Natural killer cell (primary cell): Measurements from ENCODE around the gene PLCH2. TPM values are rescaled to one million over a fixed set of nuclear protein-coding genes. Genes with fewer than 3 reads are reported as not detected.

Source experiments
- ATAC-seq, 3 donors: fragments of 150-1000 bp in 2 of 3; fragments of 200-7000 bp in 1 of 3; cut with Tn5 transposase; 1 replicate in 1 of 3; 2 replicates in 2 of 3; pipeline ENCODE4 v1.10.0; 2021; ENCODE audit warnings: mild to moderate bottlenecking in 2 of 3, moderate library complexity in 2 of 3
- DNase-seq, 2 donors: peaks; one replicate each; pipeline versions ENCODE4 v3.0.0 to v3.0.0-alpha.2; 2013 to 2021; ENCODE audit warnings: mixed read lengths in 1 of 2
- H3K27ac ChIP-seq: one replicate; pipeline ENCODE4 v1.5.1; 2013; ENCODE audit warnings: mild to moderate bottlenecking, low read length
- H3K27me3 ChIP-seq: one replicate; pipeline ENCODE4 v1.6.1; 2013; ENCODE audit warnings: low read length; ENCODE audit not compliant: control insufficient read depth, insufficient read depth
- H3K36me3 ChIP-seq: one replicate; pipeline ENCODE4 v1.6.1; 2013; ENCODE audit warnings: low read length; ENCODE audit not compliant: control insufficient read depth, insufficient read depth
- H3K4me1 ChIP-seq: one replicate; pipeline ENCODE4 v1.6.1; 2013; ENCODE audit warnings: low read length; ENCODE audit not compliant: control insufficient read depth, insufficient read depth
- H3K4me3 ChIP-seq: one replicate; pipeline ENCODE4 v1.5.1; 2013; ENCODE audit warnings: low read length
- H3K9me3 ChIP-seq: one replicate; pipeline ENCODE4 v1.6.1; 2013; ENCODE audit warnings: low read length; ENCODE audit not compliant: control insufficient read depth, insufficient read depth
- H3K27ac Mint-ChIP-seq, 2 donors: one replicate each; pipeline ENCODE4 v1.8.0; 2022; ENCODE audit warnings: mild to moderate bottlenecking in 2 of 2, mixed read lengths in 2 of 2, moderate library complexity in 1 of 2
- H3K27me3 Mint-ChIP-seq, 2 donors: one replicate each; pipeline ENCODE4 v1.8.0; 2022; ENCODE audit warnings: low read depth in 2 of 2, mixed read lengths in 2 of 2
- H3K36me3 Mint-ChIP-seq: one replicate; pipeline ENCODE4 v1.8.0; 2022; ENCODE audit warnings: mixed read lengths
- H3K4me1 Mint-ChIP-seq, 2 donors: one replicate each; pipeline ENCODE4 v1.8.0; 2022; ENCODE audit warnings: mixed read lengths in 2 of 2
- H3K4me3 Mint-ChIP-seq: one replicate; pipeline ENCODE4 v1.8.0; 2022; ENCODE audit warnings: mild to moderate bottlenecking, moderate library complexity, mixed read lengths
- H3K9me3 Mint-ChIP-seq, 2 donors: one replicate each; pipeline ENCODE4 v1.8.0; 2022; ENCODE audit warnings: mixed read lengths in 2 of 2
- CTCF ChIP-seq: fragments of 200-600 bp; IDR thresholded peaks from one replicate; pipeline ENCODE4 v1.8.0; 2022; ENCODE audit warnings: antibody characterized with exemption
- WGBS: methylation state at CpG from one replicate; pipeline ENCODE4 v1.1.7; 2013; ENCODE audit warnings: missing lambda C conversion rate; ENCODE audit not compliant: insufficient coverage; 5-methylcytosine and 5-hydroxymethylcytosine counted together
- intact Hi-C: fragments of 100-400 bp; cut with micrococcal nuclease; formaldehyde crosslinking; loops from one replicate; pipeline ENCODE4 v1.14.2; 2022
- total RNA-seq, 4 donors: library from RNA; stranded (reverse); fragments of 120-200 nt in 1 of 4; gene quantifications; one replicate each; pipeline versions ENCODE4 v1.2.3 to v1.2.4, GENCODE V29; 2013 to 2022

Gene PLCH2
- total RNA-seq, 3 donors from 2014 or later (not counting 1 experiment from before 2014, with no cell fraction given) = 77.1 to 116 (median 106) TPM

GRCh38 chr1:2466958-2467554 is 9.0 kb upstream of the PLCH2 start:
- H3K36me3 Mint-ChIP-seq = no peaks in the 10 kb centered on the region
- peaks cover 34% of the 10 kb centered on the region for H3K4me1 ChIP-seq
- no peak overlapping the region for H3K27ac Mint-ChIP-seq
- H3K4me3 Mint-ChIP-seq = no peak overlapping the region
- H3K9me3 ChIP-seq = no peaks in the 10 kb centered on the region
- no peaks in the 10 kb centered on the region for H3K36me3 ChIP-seq
- intact Hi-C loops = no loop called here
- H3K27me3 ChIP-seq = no peaks in the 10 kb centered on the region
- peaks cover 0 to 21% of the 10 kb centered on the region in 2 donors for H3K4me1 Mint-ChIP-seq
- WGBS = 9% methylated on average over 30 of the region's 30 CpGs
- H3K27ac ChIP-seq = no peak overlapping the region
- H3K27me3 Mint-ChIP-seq = no peaks in the 10 kb centered on the region
- ATAC-seq (peak; percentile 47 to 90 (median 57)), DNase-seq (peak; percentile 45 to 46)
- H3K4me3 ChIP-seq = no peak overlapping the region
- H3K9me3 Mint-ChIP-seq = no peaks in the 10 kb centered on the region
- no peak for TF ChIP-seq CTCF

GRCh38 chr1:2468041-2468472 is 8.0 kb upstream of the PLCH2 start:
- Histone ChIP-seq H3K27me3 (no peaks in the 10 kb centered on the region), H3K4me3 (no peak overlapping the region), H3K27ac (no peak overlapping the region), H3K4me1 (peaks cover 34% of the 10 kb centered on the region), H3K36me3 (no peaks in the 10 kb centered on the region), H3K9me3 (no peaks in the 10 kb centered on the region)
- DNase-seq = peak; percentile 51 to 72
- peak in 2 of 3 donors; percentile 58 to 61 for ATAC-seq
- H3K36me3 Mint-ChIP-seq = no peaks in the 10 kb centered on the region
- H3K9me3 Mint-ChIP-seq = no peaks in the 10 kb centered on the region
- intact Hi-C loops = no loop called here
- no peaks in the 10 kb centered on the region for H3K27me3 Mint-ChIP-seq
- H3K4me3 Mint-ChIP-seq = no peak overlapping the region
- peaks cover 0 to 21% of the 10 kb centered on the region in 2 donors for H3K4me1 Mint-ChIP-seq
- no peak overlapping the region for H3K27ac Mint-ChIP-seq
- WGBS = 41% methylated on average over 14 of the region's 14 CpGs
- no peak for TF ChIP-seq CTCF

- Mint-ChIP-seq H3K9me3 (no peaks in the 10 kb centered on the region), H3K27ac (no peak overlapping the region), H3K27me3 (no peaks in the 10 kb centered on the region), H3K4me3 (no peak overlapping the region), H3K36me3 (no peaks in the 10 kb centered on the region), H3K4me1 (peaks cover 0 to 21% of the 10 kb centered on the region in 2 donors)
- no peak for TF ChIP-seq CTCF
- H3K4me3 ChIP-seq = no peak overlapping the region
- peak in 1 of 2 donors; percentile 15 for DNase-seq
- no peak for ATAC-seq
- no peaks in the 10 kb centered on the region for H3K9me3 ChIP-seq
- no peaks in the 10 kb centered on the region for H3K36me3 ChIP-seq
- no peak overlapping the region for H3K27ac ChIP-seq
- 71% methylated on average over 10 of the region's 10 CpGs for WGBS
- H3K27me3 ChIP-seq = no peaks in the 10 kb centered on the region
- H3K4me1 ChIP-seq = peaks cover 34% of the 10 kb centered on the region
- intact Hi-C loops = no loop called here
These were observed 7.5 kb upstream of the PLCH2 start for GRCh38 chr1:2468540-2468939.
